NCI-H146 treated with DMSO at 0.1 percent for 48 hours (cell line): Measurements from ENCODE around the gene PMF1.

Experiments used
- DNase-seq: peaks from one replicate; lab custom pipeline; 2025; ENCODE audit not compliant: unreplicated experiment; lab: John Stamatoyannopoulos, UW

The PMF1 gene

GRCh38 chr1:156233426-156234127 is 20.8 kb downstream of the PMF1 start:
- DNase-seq, result no peak

GRCh38 chr1:156236164-156236563 is 23.4 kb downstream of the PMF1 start:
- DNase-seq, result no peak

- no peak for DNase-seq
These were observed 25.4 kb downstream of the PMF1 start for GRCh38 chr1:156238248-156238647.

- no peak for DNase-seq
These were observed 28.6 kb downstream of the PMF1 start for GRCh38 chr1:156241311-156241811.

GRCh38 chr1:156241926-156242325 is 29.1 kb downstream of the PMF1 start, which contains the start of gene BGLAP:
BGLAP (plus strand) TSS chr1:156242184; CDS start chr1:156242232, 48 bp downstream.
- no peak for DNase-seq

- DNase-seq, result no peak
These were observed 29.9 kb downstream of the PMF1 start for GRCh38 chr1:156242738-156243137.

- DNase-seq, result no peak
These were observed 31.3 kb downstream of the PMF1 start for GRCh38 chr1:156244126-156244525.

GRCh38 chr1:156244712-156245111 is 31.9 kb downstream of the PMF1 start:
- DNase-seq, result no peak

GRCh38 chr1:156245451-156246232 is 32.8 kb downstream of the PMF1 start:
- DNase-seq, result peak; percentile 46

GRCh38 chr1:156246241-156246780 is 33.5 kb downstream of the PMF1 start:
- no peak for DNase-seq

GRCh38 chr1:156246781-156247459 is 34.1 kb downstream of the PMF1 start:
- no peak for DNase-seq

GRCh38 chr1:156247460-156248322 is 34.9 kb downstream of the PMF1 start, which contains the start of gene PAQR6:
PAQR6 (minus strand) TSS chr1:156248056; CDS start chr1:156246731, 1,325 bp downstream.
- no peak for DNase-seq

GRCh38 chr1:156248323-156248683 is 35.5 kb downstream of the PMF1 start:
- DNase-seq, result no peak

GRCh38 chr1:156249593-156249992 is 36.8 kb downstream of the PMF1 start:
- DNase-seq, result no peak

GRCh38 chr1:156251527-156251926 is 38.7 kb downstream of the PMF1 start:
- no peak for DNase-seq

GRCh38 chr1:156253634-156254033 is 40.8 kb downstream of the PMF1 start:
- DNase-seq, result no peak

GRCh38 chr1:156257711-156258110 is 44.9 kb downstream of the PMF1 start:
- DNase-seq, result no peak

- no peak for DNase-seq
These were observed 46.1 kb downstream of the PMF1 start for GRCh38 chr1:156258859-156259258.

GRCh38 chr1:156259805-156260204 is 47.0 kb downstream of the PMF1 start:
- DNase-seq, result no peak

GRCh38 chr1:156260896-156261295 is 48.1 kb downstream of the PMF1 start:
- DNase-seq, result no peak
